Activated CD4-positive, alpha-beta memory T cell treated with anti-CD3 and anti-CD28 coated beads for 36 hours (primary cell): ENCODE measurements around the gene OSER1. TPM values are rescaled to one million over a fixed set of nuclear protein-coding genes. Genes with fewer than 3 reads are reported as not detected.

Experiments used
- CTCF ChIA-PET: fragments of 350-600 bp; sonication (Branson Sonifier 250); formaldehyde crosslinking; loops from one replicate; lab custom pipeline; 2021; ENCODE audit warnings: antibody characterized with exemption, inconsistent platforms; lab: Charles Lee
- POLR2A ChIA-PET: fragments of 350-600 bp; sonication (Branson Sonifier 250); formaldehyde crosslinking; loops from one replicate; lab custom pipeline; 2021; ENCODE audit warnings: antibody characterized with exemption; lab: Charles Lee
- DNase-seq: peaks from one replicate; pipeline ENCODE4 v3.0.0-alpha.2; 2020
- H3K27ac Mint-ChIP-seq: one replicate; pipeline ENCODE4 v1.8.0; 2021; ENCODE audit warnings: mixed read lengths
- H3K27me3 Mint-ChIP-seq: one replicate; pipeline ENCODE4 v1.8.0; 2021; ENCODE audit warnings: mixed read lengths
- H3K36me3 Mint-ChIP-seq: one replicate; pipeline ENCODE4 v1.8.0; 2021; ENCODE audit warnings: mixed read lengths
- H3K4me1 Mint-ChIP-seq: one replicate; pipeline ENCODE4 v1.8.0; 2021; ENCODE audit warnings: low read depth, mixed read lengths
- H3K4me3 Mint-ChIP-seq: one replicate; pipeline ENCODE4 v1.8.0; 2021; ENCODE audit warnings: mild to moderate bottlenecking, mixed read lengths
- H3K9me3 Mint-ChIP-seq: one replicate; pipeline ENCODE4 v1.8.0; 2021; ENCODE audit warnings: mixed read lengths
- intact Hi-C: fragments of 100-400 bp; cut with micrococcal nuclease; formaldehyde crosslinking; loops from one replicate; pipeline ENCODE4 v1.15.1; 2023
- total RNA-seq, 2 experiments: library from RNA; stranded (reverse); gene quantifications; one replicate each; pipeline ENCODE4 v1.2.3, GENCODE V29; 2021

OSER1 gene
- total RNA-seq, 2 experiments from 2014 or later: 23.4 to 24.2 TPM

GRCh38 chr20:44211177-44212039 lies 837 bp upstream of the OSER1 start:
- CTCF ChIA-PET: interaction anchor here (1.1 to 10.3 kb wide), 4 partner anchors 99 to 399 kb away, joined by 3 to 453 read pairs (median 68); partner anchors contain the start of gene FITM2
- peaks cover 1% of the 10 kb centered on the region for H3K27me3 Mint-ChIP-seq
- peak overlapping the region; percentile 98 for H3K4me3 Mint-ChIP-seq
- no peak for DNase-seq
- intact Hi-C loops: loop anchor here (2.0 to 10.0 kb wide), 6 partner anchors 251 to 754 kb away; partner anchors contain the start of genes SERINC3, SRSF6 and YWHAB
- peaks cover 5% of the 10 kb centered on the region for H3K36me3 Mint-ChIP-seq
- peaks cover 62% of the 10 kb centered on the region for H3K4me1 Mint-ChIP-seq
- peak overlapping the region; percentile 93 for H3K27ac Mint-ChIP-seq
- POLR2A ChIA-PET: interaction anchor here (1.0 to 1.5 kb wide), 3 partner anchors 99 to 264 kb away, joined by 3 to 6 read pairs (median 4); partner anchors contain the start of genes FITM2 and TTPAL
- H3K9me3 Mint-ChIP-seq: no peaks in the 10 kb centered on the region

DNA sequence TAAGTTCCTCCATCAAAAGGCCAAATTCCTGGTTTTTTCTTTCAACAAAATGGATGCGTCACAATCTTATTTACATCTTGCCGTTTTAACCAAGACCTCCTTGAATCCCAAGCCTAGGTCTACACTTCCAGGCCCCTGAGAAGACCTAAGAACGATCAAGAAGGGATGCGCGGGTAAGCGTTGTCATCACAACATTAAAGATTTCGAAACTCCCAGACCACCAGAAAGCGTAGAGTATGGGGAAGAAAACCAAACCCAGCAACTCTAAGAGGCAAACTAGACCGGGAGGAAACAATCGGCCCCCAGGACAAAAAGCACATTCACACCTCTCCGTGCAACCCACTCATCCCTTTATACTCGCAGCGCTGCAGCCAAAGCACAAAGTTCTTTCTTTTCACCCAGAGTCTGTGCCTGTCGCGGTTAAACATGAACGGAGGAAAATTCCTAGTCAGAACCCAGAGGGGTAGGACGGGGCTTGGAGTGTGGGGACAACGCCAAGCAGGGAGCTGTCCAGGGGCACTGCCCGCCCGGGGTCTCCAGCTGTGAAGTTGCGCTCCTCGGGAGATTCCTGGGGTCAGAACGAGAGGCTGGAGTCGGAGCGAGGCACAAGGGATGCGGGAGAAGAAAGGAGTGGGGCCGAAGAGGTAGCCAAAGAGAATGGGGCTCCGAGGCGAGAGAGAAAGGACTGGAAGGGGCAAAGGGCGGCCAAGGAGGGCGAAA lies 725 bp downstream of the OSER1 start:
- H3K36me3 Mint-ChIP-seq: peaks cover 13% of the 10 kb centered on the region
- H3K27me3 Mint-ChIP-seq: peaks cover 1% of the 10 kb centered on the region
- H3K27ac Mint-ChIP-seq: peak overlapping the region; percentile 93
- H3K9me3 Mint-ChIP-seq: no peaks in the 10 kb centered on the region
- ChIA-PET CTCF (interaction anchor here (1.3 to 1.6 kb wide), 3 partner anchors 9 to 101 kb away, joined by 3 to 12 read pairs (median 4); partner anchors contain the start of gene FITM2), POLR2A (interaction anchor here (1.2 kb wide), 2 partner anchors 9 to 266 kb away, joined by 4 read pairs; partner anchors contain the start of gene TTPAL)
- DNase-seq: peak; percentile 30
- intact Hi-C loops: loop anchor here (2.0 to 10.0 kb wide), 6 partner anchors 252 to 753 kb away; partner anchors contain the start of genes SERINC3, SRSF6 and YWHAB
- peak overlapping the region; percentile 98 for H3K4me3 Mint-ChIP-seq
- peaks cover 54% of the 10 kb centered on the region for H3K4me1 Mint-ChIP-seq

GRCh38 chr20:44208770-44209169 lies 1.8 kb downstream of the OSER1 start:
- CTCF ChIA-PET: interaction anchor here (0.9 to 1.6 kb wide), 5 partner anchors 9 to 177 kb away, joined by 3 to 8 read pairs (median 3); partner anchors contain the start of gene FITM2
- Mint-ChIP-seq H3K9me3 (no peaks in the 10 kb centered on the region), H3K4me1 (peaks cover 60% of the 10 kb centered on the region), H3K27ac (peak overlapping the region; percentile 10), H3K27me3 (peaks cover 1% of the 10 kb centered on the region), H3K36me3 (peaks cover 14% of the 10 kb centered on the region), H3K4me3 (peak overlapping the region; percentile 98)
- DNase-seq: no peak
- POLR2A ChIA-PET: no interaction called here
- intact Hi-C loops: no loop called here

GRCh38 chr20:44208165-44208564 lies 2.4 kb downstream of the OSER1 start:
- POLR2A ChIA-PET: interaction anchor here (1.3 kb wide), 1 partner anchor 103 kb away, joined by 4 read pairs; the partner anchor contains the start of gene FITM2
- Mint-ChIP-seq H3K9me3 (no peaks in the 10 kb centered on the region), H3K4me3 (no peak overlapping the region), H3K27me3 (peaks cover 1% of the 10 kb centered on the region), H3K4me1 (peaks cover 66% of the 10 kb centered on the region), H3K27ac (no peak overlapping the region), H3K36me3 (peaks cover 14% of the 10 kb centered on the region)
- CTCF ChIA-PET: interaction anchor here (0.9 to 1.3 kb wide), 4 partner anchors 10 to 178 kb away, joined by 3 to 8 read pairs (median 4); partner anchors contain the start of gene FITM2
- intact Hi-C loops: no loop called here
- no peak for DNase-seq

DNA sequence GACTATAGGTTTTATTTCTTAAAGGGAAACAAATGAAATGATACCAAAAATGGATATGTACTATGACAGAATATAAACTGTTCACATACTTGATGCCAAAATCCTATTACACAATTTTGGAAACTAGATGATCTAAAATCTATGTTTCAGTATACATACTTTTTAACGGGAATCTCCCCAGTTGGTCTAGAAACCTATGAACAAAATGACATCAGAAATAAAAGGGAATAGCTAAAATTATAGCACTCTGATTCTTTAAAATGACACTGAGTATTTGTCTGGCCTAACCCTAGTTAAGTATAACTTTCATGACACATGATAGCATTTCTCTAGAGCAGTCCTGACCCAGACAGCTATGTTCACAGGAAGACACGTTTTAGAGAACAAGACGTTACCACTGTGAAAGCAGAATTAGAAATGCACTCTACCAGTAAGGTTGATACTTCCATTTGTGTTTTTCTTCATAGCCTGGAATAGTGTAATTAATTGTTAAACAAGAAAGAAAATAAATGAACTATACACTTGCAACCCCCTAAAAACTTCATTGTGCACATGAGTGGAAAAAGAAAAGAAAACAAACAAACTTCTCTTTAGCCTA lies 3.3 kb downstream of the OSER1 start:
- Mint-ChIP-seq H3K9me3 (no peaks in the 10 kb centered on the region), H3K4me1 (peaks cover 64% of the 10 kb centered on the region), H3K36me3 (peaks cover 20% of the 10 kb centered on the region), H3K27ac (peak overlapping the region; percentile 11), H3K27me3 (peaks cover 1% of the 10 kb centered on the region), H3K4me3 (no peak overlapping the region)
- intact Hi-C loops: no loop called here
- no peak for DNase-seq
- CTCF ChIA-PET: interaction anchor here (0.6 to 2.2 kb wide), 3 partner anchors 10 to 403 kb away, joined by 3 to 10 read pairs (median 4); no protein-coding TSS in a partner anchor
- POLR2A ChIA-PET: interaction anchor here (1.3 kb wide), 1 partner anchor 104 kb away, joined by 4 read pairs; the partner anchor contains the start of gene FITM2

DNA sequence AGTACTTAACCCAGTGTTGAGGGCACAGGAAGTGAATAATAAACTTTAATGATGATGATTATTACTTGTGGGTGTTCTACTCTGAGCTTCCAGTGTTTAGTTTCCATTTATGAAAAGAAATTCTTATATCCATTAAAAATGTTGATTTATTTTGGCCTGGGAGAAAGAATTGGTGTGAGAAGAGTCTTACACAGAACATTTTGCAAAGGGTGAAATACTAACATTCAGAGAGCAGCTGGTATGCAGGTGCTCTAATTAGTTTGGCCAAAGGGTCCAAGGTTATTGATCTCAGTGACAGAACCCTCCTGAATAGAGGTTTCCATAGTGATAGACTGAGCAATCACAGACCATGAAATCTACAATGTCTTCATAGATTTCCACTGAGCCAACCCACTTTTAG lies 4.4 kb downstream of the OSER1 start:
- intact Hi-C loops: no loop called here
- Mint-ChIP-seq H3K4me3 (no peak overlapping the region), H3K27ac (no peak overlapping the region), H3K36me3 (peaks cover 24% of the 10 kb centered on the region), H3K9me3 (no peaks in the 10 kb centered on the region), H3K27me3 (peaks cover 1% of the 10 kb centered on the region), H3K4me1 (peaks cover 56% of the 10 kb centered on the region)
- ChIA-PET CTCF (interaction anchor here (2.2 kb wide), 1 partner anchor 11 kb away, joined by 10 read pairs; no protein-coding TSS in a partner anchor), POLR2A (no interaction called here)
- DNase-seq: no peak

GRCh38 chr20:44204832-44205215 lies 5.7 kb downstream of the OSER1 start:
- H3K36me3 Mint-ChIP-seq: peaks cover 29% of the 10 kb centered on the region
- no peak overlapping the region for H3K4me3 Mint-ChIP-seq
- DNase-seq: no peak
- H3K4me1 Mint-ChIP-seq: peaks cover 60% of the 10 kb centered on the region
- intact Hi-C loops: no loop called here
- no peaks in the 10 kb centered on the region for H3K27me3 Mint-ChIP-seq
- no peaks in the 10 kb centered on the region for H3K9me3 Mint-ChIP-seq
- ChIA-PET CTCF (no interaction called here), POLR2A (interaction anchor here (0.7 kb wide), 1 partner anchor 14 kb away, joined by 4 read pairs; no protein-coding TSS in a partner anchor)
- H3K27ac Mint-ChIP-seq: no peak overlapping the region

GRCh38 chr20:44204156-44204831 lies 6.3 kb downstream of the OSER1 start:
- H3K9me3 Mint-ChIP-seq: no peaks in the 10 kb centered on the region
- CTCF ChIA-PET: no interaction called here
- DNase-seq: no peak
- POLR2A ChIA-PET: interaction anchor here (0.7 kb wide), 1 partner anchor 15 kb away, joined by 4 read pairs; no protein-coding TSS in a partner anchor
- peak overlapping the region; percentile 35 for H3K27ac Mint-ChIP-seq
- no peaks in the 10 kb centered on the region for H3K27me3 Mint-ChIP-seq
- H3K4me1 Mint-ChIP-seq: peaks cover 60% of the 10 kb centered on the region
- intact Hi-C loops: no loop called here
- peaks cover 33% of the 10 kb centered on the region for H3K36me3 Mint-ChIP-seq
- no peak overlapping the region for H3K4me3 Mint-ChIP-seq

DNA sequence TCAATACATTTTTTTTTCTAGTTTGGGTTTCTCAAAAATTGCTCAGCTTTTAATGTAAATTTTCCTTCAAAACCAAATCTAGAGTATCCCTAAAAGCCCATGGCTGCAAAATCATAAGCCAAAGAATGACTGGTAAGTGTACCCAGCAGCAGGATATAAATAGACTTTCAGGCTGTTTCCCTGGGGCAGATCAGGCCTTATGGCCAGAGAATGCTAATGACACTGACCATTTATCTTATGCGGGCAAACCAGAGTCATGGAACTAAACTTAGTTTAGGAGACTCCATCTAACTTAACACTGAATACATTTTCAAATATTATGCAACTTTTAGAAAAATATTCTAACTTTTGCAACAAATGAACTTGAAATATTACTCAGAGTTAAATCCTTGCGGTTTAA lies 7.4 kb downstream of the OSER1 start:
- DNase-seq: no peak
- Mint-ChIP-seq H3K4me3 (no peak overlapping the region), H3K27me3 (no peaks in the 10 kb centered on the region), H3K27ac (no peak overlapping the region), H3K9me3 (no peaks in the 10 kb centered on the region), H3K4me1 (peaks cover 56% of the 10 kb centered on the region), H3K36me3 (peaks cover 36% of the 10 kb centered on the region)
- ChIA-PET CTCF (interaction anchor here (1.0 kb wide), 1 partner anchor 13 kb away, joined by 4 read pairs; no protein-coding TSS in a partner anchor), POLR2A (no interaction called here)
- intact Hi-C loops: no loop called here

DNA sequence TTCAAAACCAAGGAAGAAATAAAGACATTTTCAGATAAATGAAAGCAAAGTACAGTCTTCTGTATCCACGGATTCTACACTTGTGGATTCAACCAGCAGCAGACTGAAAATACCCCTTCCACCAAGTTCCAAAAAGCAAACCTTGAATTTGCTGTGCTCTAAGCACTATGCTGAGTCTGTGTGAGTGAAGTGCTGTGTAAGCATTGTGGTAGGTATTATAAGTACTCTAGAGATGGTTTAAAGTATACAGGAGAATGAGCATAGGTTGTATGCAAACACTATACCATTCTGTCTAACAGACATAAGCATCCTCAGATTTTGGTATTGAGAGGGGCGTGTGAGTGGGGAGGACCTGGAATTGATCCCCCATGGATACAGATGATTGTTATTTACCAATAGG lies 9.6 kb downstream of the OSER1 start:
- H3K27ac Mint-ChIP-seq: no peak overlapping the region
- POLR2A ChIA-PET: no interaction called here
- peaks cover 40% of the 10 kb centered on the region for H3K36me3 Mint-ChIP-seq
- no peaks in the 10 kb centered on the region for H3K9me3 Mint-ChIP-seq
- no peaks in the 10 kb centered on the region for H3K27me3 Mint-ChIP-seq
- DNase-seq: no peak
- intact Hi-C loops: no loop called here
- CTCF ChIA-PET: no interaction called here
- H3K4me1 Mint-ChIP-seq: peaks cover 37% of the 10 kb centered on the region
- H3K4me3 Mint-ChIP-seq: no peak overlapping the region

- Mint-ChIP-seq H3K4me1 (peaks cover 37% of the 10 kb centered on the region), H3K4me3 (no peak overlapping the region), H3K36me3 (peaks cover 41% of the 10 kb centered on the region), H3K27me3 (no peaks in the 10 kb centered on the region), H3K9me3 (no peaks in the 10 kb centered on the region), H3K27ac (no peak overlapping the region)
- no peak for DNase-seq
- intact Hi-C loops: no loop called here
- ChIA-PET POLR2A (no interaction called here), CTCF (interaction anchor here (1.1 kb wide), 1 partner anchor 10 kb away, joined by 3 read pairs; no protein-coding TSS in a partner anchor)
These were observed 10.2 kb downstream of the OSER1 start for GRCh38 chr20:44200371-44200770.
